HG02970 (cell line): Measurements from ENCODE around the gene TADA2B.

Experiments
- ATAC-seq: cut with Tn5 transposase; IDR thresholded peaks from one replicate; pipeline ENCODE4 v1.9.1; 2021; ENCODE audit warnings: mild to moderate bottlenecking, moderate library complexity, moderate number of reproducible peaks; ENCODE audit not compliant: unreplicated experiment, low FRiP score

Gene TADA2B

DNA sequence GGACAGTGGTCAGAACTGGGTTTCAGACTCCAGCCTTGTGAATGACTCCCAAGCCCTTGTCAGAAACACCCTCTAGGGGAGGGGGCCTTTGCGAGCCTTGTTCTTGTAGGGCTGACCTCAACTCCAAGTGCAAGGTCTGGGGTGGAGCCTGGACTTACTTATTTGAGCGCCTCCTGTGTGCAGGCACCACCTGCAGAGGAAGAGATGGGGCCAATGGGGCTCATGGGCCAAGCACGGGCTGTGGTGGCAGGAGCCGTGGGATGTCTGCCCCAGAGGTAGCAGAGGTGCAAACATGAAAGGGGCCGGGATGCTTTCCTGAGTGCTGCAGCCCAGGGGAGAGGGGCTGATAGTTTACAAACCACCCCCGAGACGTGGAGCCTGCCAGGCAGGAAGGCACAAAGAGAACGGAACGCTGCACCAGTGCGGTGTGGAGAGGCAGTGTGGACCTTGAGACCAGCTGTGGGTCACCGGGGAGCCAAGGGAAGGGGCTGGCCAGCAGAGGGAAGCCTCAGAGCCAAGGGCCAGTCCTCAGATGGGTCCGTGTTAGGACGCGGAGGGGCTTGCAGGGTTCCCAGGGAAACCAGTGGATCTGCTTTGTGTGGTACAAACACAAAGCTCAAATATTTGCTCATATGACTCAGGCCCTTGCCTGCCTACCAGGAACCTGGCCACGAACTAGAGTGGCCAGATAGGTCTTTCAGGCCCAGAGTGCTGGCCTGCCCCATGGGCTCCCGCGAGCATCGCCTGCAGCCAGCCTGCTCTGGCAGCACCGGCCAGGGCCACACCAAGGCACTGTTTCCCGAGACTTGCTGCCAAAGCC, 8.7 kb upstream of the TADA2B start:
- no peak for ATAC-seq

GRCh38 chr4:7037425-7037824, 5.7 kb upstream of the TADA2B start:
- no peak for ATAC-seq

DNA sequence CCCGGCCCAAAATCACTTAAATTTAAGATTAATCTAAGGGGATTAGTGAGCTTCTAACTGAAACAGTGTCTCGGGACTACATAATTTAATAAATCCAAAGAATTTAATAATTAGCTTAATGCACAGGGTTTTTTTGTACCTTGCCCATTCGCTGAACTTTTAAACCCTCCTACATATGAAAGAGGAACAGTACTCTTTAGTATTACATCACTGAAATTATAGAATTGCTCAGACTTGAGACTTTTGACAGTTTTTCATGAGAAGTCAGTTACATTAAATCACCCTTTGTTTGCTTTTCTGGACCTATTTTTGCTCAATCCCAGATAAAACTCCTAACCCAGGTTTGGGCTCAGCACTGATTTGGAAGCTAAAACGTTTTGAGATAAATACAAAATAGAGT, 2.4 kb upstream of the TADA2B start:
- ATAC-seq: no peak

DNA sequence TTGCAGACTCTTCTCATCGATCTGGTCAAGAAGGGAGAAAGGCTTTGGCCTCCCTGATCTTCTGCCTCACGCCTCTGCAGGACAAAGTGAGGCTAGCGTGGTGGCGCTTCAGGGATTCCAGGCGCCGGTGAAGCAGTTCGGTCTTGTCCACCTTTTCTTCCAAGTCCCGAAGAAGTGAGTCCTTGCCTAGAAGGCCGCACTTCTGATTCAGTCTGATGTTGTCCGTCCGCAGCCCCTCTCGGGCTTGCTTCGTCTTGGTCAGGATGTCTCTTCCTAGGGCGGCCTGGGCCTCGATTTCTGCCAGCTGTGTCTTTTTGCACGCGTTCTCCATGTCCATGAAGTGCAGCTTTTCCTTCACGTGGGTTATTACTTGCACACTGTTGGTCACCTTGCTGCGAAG, 1.9 kb upstream of the TADA2B start:
- no peak for ATAC-seq

- ATAC-seq: no peak
Observed at GRCh38 chr4:7041801-7042502, 1.2 kb upstream of the TADA2B start.

DNA sequence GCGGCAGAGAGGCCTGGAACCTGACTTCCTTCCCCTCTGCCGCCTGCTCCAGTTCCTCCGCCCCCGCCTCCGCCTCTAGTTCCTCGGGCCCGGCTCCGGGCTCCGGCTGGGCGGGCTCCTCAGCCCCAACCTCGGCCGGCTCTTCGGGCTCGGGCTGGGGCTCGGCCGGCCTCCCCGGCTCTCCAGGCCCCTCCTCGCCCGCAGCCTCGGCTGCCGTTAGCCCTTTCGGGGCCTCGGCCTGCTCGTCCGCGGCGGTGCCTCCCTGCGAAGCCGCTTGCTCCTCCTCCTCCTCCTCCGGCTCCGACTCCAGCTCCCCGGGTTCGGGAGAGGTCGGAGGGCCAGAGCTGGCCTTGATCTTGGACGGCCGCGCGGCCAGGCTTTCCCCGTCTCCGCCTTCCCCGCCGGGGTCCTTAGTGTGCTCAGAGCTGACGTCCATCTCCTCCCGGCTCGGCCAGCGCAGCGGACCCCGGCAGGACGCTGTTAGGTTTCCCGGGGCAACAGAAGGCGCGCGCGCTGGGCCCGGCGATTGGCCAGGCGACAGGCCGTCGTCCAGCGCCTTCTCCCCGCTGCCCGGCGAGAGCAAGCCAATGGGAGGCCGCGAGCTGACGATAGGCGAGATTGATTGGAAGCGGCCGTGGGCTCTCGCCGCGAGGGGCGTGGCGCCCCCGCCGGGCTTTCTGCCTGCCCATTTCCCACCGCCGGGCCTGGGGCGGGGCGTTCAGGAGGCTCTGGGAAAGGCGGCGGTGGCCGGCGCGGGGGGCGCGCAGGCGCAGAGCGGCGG, 479 bp upstream of the TADA2B start:
- ATAC-seq: peak; percentile 84

DNA sequence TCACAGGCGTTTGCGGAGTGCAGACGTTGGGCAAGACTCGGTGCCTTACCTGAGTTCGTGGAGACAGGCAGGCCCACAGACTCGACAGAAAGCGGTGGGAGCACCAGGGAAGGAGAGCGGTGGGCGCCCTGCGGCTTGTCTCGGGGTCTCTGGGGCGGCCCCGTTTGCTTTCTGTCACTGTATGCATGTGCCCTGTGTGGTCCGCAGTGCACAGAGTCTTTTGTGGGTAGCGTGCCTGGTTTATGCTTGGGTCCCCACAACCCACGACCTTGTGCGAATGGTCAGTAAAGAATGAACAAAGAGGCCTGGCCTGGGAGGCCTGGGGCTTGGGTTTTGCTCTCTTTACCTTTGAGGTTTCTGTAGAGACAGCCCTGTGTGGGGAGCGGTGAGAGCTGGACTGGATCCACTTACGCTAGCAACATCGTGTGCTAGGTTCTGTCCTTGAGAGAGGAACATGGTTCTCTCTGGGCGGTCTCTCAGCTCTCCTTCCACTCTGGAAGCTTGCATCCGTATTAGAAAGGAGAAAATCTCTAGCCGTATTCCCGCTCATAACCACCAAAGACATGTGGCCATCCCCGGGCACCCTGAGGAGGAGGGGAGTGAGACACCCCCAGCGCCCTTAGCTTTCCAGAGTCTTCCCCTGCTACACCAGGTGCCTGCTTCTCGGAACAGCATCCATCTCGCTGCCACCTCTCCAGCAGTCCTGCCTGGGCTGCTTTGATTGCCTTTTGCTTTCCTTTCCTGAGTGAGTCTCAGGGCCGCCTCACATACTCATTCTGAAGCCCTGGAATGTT, 1.2 kb downstream of the TADA2B start:
- no peak for ATAC-seq

- ATAC-seq: no peak
Observed at GRCh38 chr4:7045553-7045952, 2.4 kb downstream of the TADA2B start.

- ATAC-seq: no peak
Observed at GRCh38 chr4:7045961-7046921, 3.1 kb downstream of the TADA2B start.

GRCh38 chr4:7046971-7047370, 3.8 kb downstream of the TADA2B start:
- ATAC-seq: no peak

- ATAC-seq: no peak
Observed at GRCh38 chr4:7048642-7049041, 5.5 kb downstream of the TADA2B start.

GRCh38 chr4:7049295-7049694, 6.1 kb downstream of the TADA2B start:
- ATAC-seq: no peak

- no peak for ATAC-seq
Observed at GRCh38 chr4:7049739-7050138, 6.6 kb downstream of the TADA2B start.

DNA sequence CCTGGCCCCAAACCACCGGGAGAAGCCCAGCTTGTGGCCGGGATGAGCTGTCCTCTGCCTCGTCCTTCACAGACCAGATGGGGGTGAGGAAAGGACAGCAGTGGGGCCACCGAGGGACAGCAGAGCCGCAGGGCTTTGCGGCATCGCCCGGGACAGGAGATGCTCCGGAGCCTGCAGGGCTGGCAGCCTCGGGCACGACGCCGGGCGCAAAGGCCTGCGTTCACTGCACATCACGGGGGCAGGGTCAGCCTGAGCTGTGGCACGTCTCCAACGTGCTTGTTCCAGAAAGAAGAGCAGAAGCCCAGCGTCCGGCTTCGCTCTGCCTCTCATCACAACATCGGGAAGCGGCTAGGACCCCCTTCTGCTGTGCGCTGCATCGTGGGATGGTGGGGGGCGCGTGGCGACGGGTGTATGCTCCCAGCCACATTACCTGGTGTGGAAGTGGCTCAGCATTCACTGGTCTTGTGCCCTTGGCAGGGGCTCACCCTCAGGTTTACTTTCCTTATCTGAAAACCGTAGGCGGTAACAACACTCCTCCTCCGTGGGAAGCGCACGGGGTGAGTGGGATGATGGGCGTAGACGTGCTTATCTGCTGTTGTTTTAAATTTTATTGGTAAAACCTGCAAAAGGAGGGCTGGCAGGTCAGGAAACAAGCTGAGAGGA, 7.4 kb downstream of the TADA2B start:
- ATAC-seq: no peak

GRCh38 chr4:7051144-7051495, 7.9 kb downstream of the TADA2B start:
- ATAC-seq: no peak

- no peak for ATAC-seq
Observed at GRCh38 chr4:7051905-7052304, 8.7 kb downstream of the TADA2B start.

- no peak for ATAC-seq
Observed at GRCh38 chr4:7052313-7052712, 9.1 kb downstream of the TADA2B start.

- ATAC-seq: no peak
Observed at GRCh38 chr4:7052923-7053715, 9.9 kb downstream of the TADA2B start.
